HEK293 (cell line): Measurements from ENCODE around the gene ELAPOR2.
A peak's percentile ranks its signal among the peaks of the same experiment; 100 is the strongest.

Experiments used
- CTCF ChIA-PET: fragments of 350-600 bp; formaldehyde crosslinking; extraction: SDS; loops from one replicate; lab custom pipeline; 2021; ENCODE audit warnings: antibody characterized with exemption; lab: Yijun Ruan, JAX
- POLR2A ChIA-PET: fragments of 300-600 bp; formaldehyde crosslinking; extraction: SDS; loops from one replicate; lab custom pipeline; 2020; ENCODE audit warnings: antibody characterized with exemption, inconsistent platforms; lab: Yijun Ruan, JAX
- H3K27ac ChIP-seq: fragments of 200-500 bp; sonication (Bioruptor generic); 2 replicates; pipeline ENCODE4 v1.5.1; 2014; ENCODE audit warnings: low read depth, low read length, control low read depth, inconsistent platforms; ENCODE audit errors: extremely low read depth
- H3K36me3 ChIP-seq, 2 experiments: fragments of 200-500 bp in 1 of 2; sonication (Bioruptor generic) in 1 of 2; 1 replicate in 1 of 2; 2 replicates in 1 of 2; pipeline ENCODE4 v1.5.1; 2014 to 2017; ENCODE audit warnings: inconsistent platforms in 2 of 2, low read length in 2 of 2; ENCODE audit not compliant: control insufficient read depth in 2 of 2, insufficient read depth in 1 of 2
- H3K4me1 ChIP-seq: fragments of 200-500 bp; sonication (Bioruptor generic); 2 replicates; pipeline ENCODE4 v1.5.1; 2014; ENCODE audit warnings: mild to moderate bottlenecking, low read length, inconsistent platforms; ENCODE audit not compliant: control insufficient read depth, insufficient read depth
- H3K4me3 ChIP-seq: 2 replicates; pipeline ENCODE4 v1.5.1; 2011; ENCODE audit warnings: low read depth, mild to moderate bottlenecking, control low read depth, low read length, moderate library complexity
- H3K9me3 ChIP-seq: fragments of 200-500 bp; sonication (Bioruptor generic); 2 replicates; pipeline ENCODE4 v1.5.1; 2014; ENCODE audit warnings: low read depth, low read length, inconsistent platforms; ENCODE audit not compliant: control insufficient read depth, insufficient read depth
- IKZF3 ChIP-seq: fragments of 450-650 bp; IDR thresholded peaks from 2 replicates; pipeline ENCODE4 v1.5.0; 2018; ENCODE audit warnings: missing biosample characterization, mild to moderate bottlenecking, missing genetic modification characterization, moderate library complexity
- OSR2 ChIP-seq: fragments of 450-650 bp; formaldehyde crosslinking; IDR thresholded peaks from 2 replicates; pipeline ENCODE4 v1.5.1; 2016; ENCODE audit warnings: missing biosample characterization, missing genetic modification characterization
- RBAK ChIP-seq: fragments of 450-650 bp; formaldehyde crosslinking; IDR thresholded peaks from 2 replicates; pipeline ENCODE4 v1.5.1; 2016; ENCODE audit warnings: missing biosample characterization, missing genetic modification characterization
- SCRT1 ChIP-seq: fragments of 450-650 bp; formaldehyde crosslinking; IDR thresholded peaks from 2 replicates; pipeline ENCODE4 v1.5.1; 2016; ENCODE audit warnings: missing biosample characterization, missing genetic modification characterization, borderline replicate concordance
- SCRT2 ChIP-seq: fragments of 450-650 bp; formaldehyde crosslinking; IDR thresholded peaks from 2 replicates; pipeline ENCODE4 v1.5.1; 2016; ENCODE audit warnings: missing biosample characterization, missing genetic modification characterization
- ZNF138 ChIP-seq: fragments of 450-650 bp; formaldehyde crosslinking; IDR thresholded peaks from 2 replicates; pipeline ENCODE4 v1.5.1; 2016; ENCODE audit warnings: missing biosample characterization, missing genetic modification characterization, borderline replicate concordance
- ZNF174 ChIP-seq: fragments of 450-650 bp; formaldehyde crosslinking; IDR thresholded peaks from 2 replicates; pipeline ENCODE4 v1.5.0; 2017; ENCODE audit warnings: missing biosample characterization, mild to moderate bottlenecking, missing genetic modification characterization
- ZSCAN16 ChIP-seq: fragments of 450-650 bp; formaldehyde crosslinking; IDR thresholded peaks from 2 replicates; pipeline ENCODE4 v1.5.1; 2016; ENCODE audit warnings: missing biosample characterization, missing genetic modification characterization
- TF ChIP-seq, protein P1 (sequence below): fragments of 450-650 bp; formaldehyde crosslinking; IDR thresholded peaks from 2 replicates; pipeline ENCODE4 v1.5.1; 2016; ENCODE audit warnings: missing biosample characterization, missing genetic modification characterization
- TF ChIP-seq, protein P2 (sequence below): fragments of 450-650 bp; formaldehyde crosslinking; IDR thresholded peaks from 2 replicates; pipeline ENCODE4 v1.5.1; 2016; ENCODE audit warnings: missing biosample characterization, missing genetic modification characterization, borderline replicate concordance
- TF ChIP-seq, protein P3 (sequence below): fragments of 450-650 bp; formaldehyde crosslinking; IDR thresholded peaks from 2 replicates; pipeline ENCODE4 v1.5.1; 2017; ENCODE audit warnings: missing biosample characterization, missing genetic modification characterization

Gene ELAPOR2

DNA sequence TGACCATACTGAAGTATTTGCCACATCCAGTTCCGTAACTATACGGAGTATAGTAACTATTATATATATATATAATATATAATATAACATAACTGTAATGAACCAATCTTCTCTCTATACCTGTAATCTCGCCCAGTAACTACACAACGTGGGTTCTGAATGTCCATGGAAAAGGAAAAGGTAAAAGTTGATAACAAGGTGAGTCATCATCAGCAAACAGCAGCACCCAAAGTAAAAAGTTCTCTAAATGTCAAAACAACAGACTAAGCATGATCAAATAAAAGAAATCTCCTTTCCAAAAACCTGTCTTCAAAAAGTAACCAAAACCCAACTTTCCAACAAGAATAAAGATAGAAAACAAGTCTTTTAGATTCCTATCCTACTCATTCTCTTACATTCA, 42.8 kb downstream of the ELAPOR2 start (continued):
- TF ChIP-seq, protein P1, sequence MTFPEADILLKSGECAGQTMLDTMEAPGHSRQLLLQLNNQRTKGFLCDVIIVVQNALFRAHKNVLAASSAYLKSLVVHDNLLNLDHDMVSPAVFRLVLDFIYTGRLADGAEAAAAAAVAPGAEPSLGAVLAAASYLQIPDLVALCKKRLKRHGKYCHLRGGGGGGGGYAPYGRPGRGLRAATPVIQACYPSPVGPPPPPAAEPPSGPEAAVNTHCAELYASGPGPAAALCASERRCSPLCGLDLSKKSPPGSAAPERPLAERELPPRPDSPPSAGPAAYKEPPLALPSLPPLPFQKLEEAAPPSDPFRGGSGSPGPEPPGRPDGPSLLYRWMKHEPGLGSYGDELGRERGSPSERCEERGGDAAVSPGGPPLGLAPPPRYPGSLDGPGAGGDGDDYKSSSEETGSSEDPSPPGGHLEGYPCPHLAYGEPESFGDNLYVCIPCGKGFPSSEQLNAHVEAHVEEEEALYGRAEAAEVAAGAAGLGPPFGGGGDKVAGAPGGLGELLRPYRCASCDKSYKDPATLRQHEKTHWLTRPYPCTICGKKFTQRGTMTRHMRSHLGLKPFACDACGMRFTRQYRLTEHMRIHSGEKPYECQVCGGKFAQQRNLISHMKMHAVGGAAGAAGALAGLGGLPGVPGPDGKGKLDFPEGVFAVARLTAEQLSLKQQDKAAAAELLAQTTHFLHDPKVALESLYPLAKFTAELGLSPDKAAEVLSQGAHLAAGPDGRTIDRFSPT (tag by site-specific recombination): no peak
- TF ChIP-seq ZSCAN16 (tag by site-specific recombination) (no peak), OSR2 (tag by site-specific recombination) (no peak), ZNF174 (tag by site-specific recombination) (no peak)

- Histone ChIP-seq H3K4me3 (no peak overlapping the region), H3K36me3 (no peaks in the 10 kb centered on the region), H3K27ac (no peak overlapping the region), H3K4me1 (no peaks in the 10 kb centered on the region), H3K9me3 (no peaks in the 10 kb centered on the region)
- ChIA-PET CTCF (no interaction called here), POLR2A (no interaction called here)
- TF ChIP-seq IKZF3 (tag by site-specific recombination) (no peak), SCRT2 (tag by site-specific recombination) (peak; percentile 62), SCRT1 (tag by site-specific recombination) (0 out of 2 replicates have a peak, but pooled peaks have one; percentile 48), RBAK (tag by site-specific recombination) (no peak)
Observed at GRCh38 chr7:87013840-87014190, 45.6 kb downstream of the ELAPOR2 start.

- H3K36me3 ChIP-seq: no peaks in the 10 kb centered on the region
- no peak overlapping the region for H3K27ac ChIP-seq
- no peaks in the 10 kb centered on the region for H3K4me1 ChIP-seq
- TF ChIP-seq, protein P2, sequence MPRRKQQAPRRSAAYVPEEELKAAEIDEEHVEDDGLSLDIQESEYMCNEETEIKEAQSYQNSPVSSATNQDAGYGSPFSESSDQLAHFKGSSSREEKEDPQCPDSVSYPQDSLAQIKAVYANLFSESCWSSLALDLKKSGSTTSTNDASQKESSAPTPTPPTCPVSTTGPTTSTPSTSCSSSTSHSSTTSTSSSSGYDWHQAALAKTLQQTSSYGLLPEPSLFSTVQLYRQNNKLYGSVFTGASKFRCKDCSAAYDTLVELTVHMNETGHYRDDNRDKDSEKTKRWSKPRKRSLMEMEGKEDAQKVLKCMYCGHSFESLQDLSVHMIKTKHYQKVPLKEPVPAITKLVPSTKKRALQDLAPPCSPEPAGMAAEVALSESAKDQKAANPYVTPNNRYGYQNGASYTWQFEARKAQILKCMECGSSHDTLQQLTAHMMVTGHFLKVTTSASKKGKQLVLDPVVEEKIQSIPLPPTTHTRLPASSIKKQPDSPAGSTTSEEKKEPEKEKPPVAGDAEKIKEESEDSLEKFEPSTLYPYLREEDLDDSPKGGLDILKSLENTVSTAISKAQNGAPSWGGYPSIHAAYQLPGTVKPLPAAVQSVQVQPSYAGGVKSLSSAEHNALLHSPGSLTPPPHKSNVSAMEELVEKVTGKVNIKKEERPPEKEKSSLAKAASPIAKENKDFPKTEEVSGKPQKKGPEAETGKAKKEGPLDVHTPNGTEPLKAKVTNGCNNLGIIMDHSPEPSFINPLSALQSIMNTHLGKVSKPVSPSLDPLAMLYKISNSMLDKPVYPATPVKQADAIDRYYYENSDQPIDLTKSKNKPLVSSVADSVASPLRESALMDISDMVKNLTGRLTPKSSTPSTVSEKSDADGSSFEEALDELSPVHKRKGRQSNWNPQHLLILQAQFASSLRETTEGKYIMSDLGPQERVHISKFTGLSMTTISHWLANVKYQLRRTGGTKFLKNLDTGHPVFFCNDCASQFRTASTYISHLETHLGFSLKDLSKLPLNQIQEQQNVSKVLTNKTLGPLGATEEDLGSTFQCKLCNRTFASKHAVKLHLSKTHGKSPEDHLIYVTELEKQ (tag by site-specific recombination): no peak
- TF ChIP-seq, protein P3, sequence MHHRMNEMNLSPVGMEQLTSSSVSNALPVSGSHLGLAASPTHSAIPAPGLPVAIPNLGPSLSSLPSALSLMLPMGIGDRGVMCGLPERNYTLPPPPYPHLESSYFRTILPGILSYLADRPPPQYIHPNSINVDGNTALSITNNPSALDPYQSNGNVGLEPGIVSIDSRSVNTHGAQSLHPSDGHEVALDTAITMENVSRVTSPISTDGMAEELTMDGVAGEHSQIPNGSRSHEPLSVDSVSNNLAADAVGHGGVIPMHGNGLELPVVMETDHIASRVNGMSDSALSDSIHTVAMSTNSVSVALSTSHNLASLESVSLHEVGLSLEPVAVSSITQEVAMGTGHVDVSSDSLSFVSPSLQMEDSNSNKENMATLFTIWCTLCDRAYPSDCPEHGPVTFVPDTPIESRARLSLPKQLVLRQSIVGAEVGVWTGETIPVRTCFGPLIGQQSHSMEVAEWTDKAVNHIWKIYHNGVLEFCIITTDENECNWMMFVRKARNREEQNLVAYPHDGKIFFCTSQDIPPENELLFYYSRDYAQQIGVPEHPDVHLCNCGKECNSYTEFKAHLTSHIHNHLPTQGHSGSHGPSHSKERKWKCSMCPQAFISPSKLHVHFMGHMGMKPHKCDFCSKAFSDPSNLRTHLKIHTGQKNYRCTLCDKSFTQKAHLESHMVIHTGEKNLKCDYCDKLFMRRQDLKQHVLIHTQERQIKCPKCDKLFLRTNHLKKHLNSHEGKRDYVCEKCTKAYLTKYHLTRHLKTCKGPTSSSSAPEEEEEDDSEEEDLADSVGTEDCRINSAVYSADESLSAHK (tag by site-specific recombination): no peak
- no peak for TF ChIP-seq ZNF138 (tag by site-specific recombination)
- TF ChIP-seq, all 188 proteins: peak for 0
- Histone ChIP-seq H3K9me3 (no peaks in the 10 kb centered on the region), H3K4me3 (no peak overlapping the region)
- POLR2A ChIA-PET: no interaction called here
- CTCF ChIA-PET: no interaction called here
Observed at GRCh38 chr7:87013136-87013839, 46.2 kb downstream of the ELAPOR2 start.
